Measurements from ENCODE around the gene RAB5IF.
"Not testable (repeated sequence)": the region's sequence is repeated elsewhere in the genome, so short reads cannot be mapped to it uniquely, and the experiment has no call there.

The RAB5IF gene

GRCh38 chr20:36605399-36606157, at the start of gene RAB5IF:
Gene RAB5IF, plus strand, starts transcription at chr20:36605779. Its CDS starts 173 bp downstream, at chr20:36605952.
- peak; percentile 99 for DNase-seq (ENCODE audit: low spot score)

DNA sequence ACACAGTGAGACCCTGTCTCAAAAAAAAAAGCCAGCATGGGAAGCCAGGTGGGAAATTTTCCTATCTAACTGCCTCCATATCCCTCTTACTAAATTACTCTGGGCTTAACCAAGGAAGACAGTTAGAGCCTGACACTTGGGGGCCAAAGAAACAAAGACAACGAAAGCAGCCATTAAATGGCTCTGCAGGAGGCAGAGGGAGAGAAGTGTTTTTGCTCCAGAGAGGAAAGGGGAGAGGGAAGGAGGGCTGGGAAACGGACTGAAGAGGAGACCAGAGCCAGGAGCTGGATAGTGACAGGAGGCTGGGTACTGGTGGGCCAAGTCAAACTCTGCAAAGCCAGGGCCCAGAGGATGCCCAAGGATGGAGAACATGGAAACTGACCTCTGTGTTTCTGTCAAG, 42.9 kb upstream of the RAB5IF start:
- no peak for DNase-seq (ENCODE audit: low spot score)

DNA sequence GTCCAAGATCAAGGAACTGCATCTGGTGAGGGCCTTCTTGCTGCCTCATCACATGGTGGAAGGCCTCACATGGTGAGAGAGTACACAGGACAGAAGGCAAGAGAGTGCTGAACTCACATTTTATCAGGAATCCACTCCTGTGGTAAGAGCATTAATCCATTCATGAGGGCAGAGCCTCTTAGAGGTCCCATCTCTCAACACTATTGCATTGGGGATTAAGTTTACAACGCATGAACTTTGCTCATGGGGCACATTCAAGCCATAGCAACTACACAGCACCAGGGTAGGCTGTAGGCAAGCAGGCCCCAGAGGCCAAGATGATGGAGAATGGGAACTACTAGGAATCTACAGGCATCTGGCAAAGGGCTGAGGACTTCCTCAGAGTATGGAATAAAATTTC, 42.2 kb upstream of the RAB5IF start:
- DNase-seq (ENCODE audit: low spot score): no peak

DNA sequence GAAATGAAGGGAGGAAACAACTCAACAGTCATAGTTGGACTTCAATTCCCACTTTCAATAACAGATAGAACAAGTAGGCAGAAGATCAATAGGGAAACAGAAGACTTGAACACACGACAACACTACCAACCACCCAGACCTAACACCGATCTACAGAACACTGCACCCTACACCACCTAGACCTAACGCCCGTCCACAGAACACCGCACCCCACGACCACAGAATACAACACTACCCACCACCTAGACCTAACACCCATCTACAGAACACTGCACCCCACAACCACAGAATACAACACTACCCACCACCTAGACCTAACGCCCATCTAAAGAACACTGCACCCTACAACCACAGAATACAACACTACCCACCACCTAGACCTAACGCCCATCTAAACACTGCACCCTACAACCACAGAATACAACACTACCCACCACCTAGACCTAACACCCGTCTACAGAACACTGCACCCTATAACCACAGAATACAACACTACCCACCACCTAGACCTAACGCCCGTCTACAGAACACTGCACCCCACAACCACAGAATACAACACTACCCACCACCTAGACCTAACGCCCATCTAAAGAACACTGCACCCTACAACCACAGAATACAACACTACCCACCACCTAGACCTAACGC, 41.4 kb upstream of the RAB5IF start:
- DNase-seq (ENCODE audit: low spot score): not testable (repeated sequence)

- DNase-seq (ENCODE audit: low spot score): not testable (repeated sequence)
Measured at GRCh38 chr20:36564726-36565121, 40.9 kb upstream of the RAB5IF start.

GRCh38 chr20:36565520-36565919, 40.1 kb upstream of the RAB5IF start:
- DNase-seq (ENCODE audit: low spot score): no peak

DNA sequence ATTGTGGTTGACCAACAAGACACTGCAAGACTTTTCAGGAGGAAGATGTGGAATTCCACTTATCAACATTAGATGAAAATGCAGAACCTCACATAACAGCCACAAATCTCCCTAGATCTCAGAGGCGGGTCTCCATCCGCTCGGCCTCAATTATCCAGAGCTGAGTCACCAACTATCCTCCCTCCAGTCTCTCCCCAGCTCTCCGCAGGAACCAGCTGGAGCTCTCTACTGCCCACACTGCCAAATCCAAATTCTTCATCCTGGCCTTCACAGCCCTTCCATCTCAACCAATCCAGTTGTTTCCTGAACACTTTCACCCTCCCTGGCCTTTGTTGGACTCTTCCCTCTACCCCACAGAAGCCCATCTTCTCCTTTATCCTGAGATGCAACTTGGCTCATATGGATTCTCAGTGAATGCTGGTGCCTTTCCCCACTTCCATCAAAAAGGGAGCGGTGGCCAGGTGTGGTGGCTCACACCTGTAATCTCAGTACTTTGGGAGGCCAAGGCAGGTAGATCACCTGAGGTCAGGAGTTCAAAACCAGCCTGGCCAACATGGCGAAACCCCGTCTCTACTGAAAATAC, 35.6 kb upstream of the RAB5IF start:
- no peak for DNase-seq (ENCODE audit: low spot score)

- no peak for DNase-seq (ENCODE audit: low spot score)
Measured at GRCh38 chr20:36571564-36572504, 33.7 kb upstream of the RAB5IF start.

- DNase-seq (ENCODE audit: low spot score): no peak
Measured at GRCh38 chr20:36572701-36573102, 32.9 kb upstream of the RAB5IF start.

DNA sequence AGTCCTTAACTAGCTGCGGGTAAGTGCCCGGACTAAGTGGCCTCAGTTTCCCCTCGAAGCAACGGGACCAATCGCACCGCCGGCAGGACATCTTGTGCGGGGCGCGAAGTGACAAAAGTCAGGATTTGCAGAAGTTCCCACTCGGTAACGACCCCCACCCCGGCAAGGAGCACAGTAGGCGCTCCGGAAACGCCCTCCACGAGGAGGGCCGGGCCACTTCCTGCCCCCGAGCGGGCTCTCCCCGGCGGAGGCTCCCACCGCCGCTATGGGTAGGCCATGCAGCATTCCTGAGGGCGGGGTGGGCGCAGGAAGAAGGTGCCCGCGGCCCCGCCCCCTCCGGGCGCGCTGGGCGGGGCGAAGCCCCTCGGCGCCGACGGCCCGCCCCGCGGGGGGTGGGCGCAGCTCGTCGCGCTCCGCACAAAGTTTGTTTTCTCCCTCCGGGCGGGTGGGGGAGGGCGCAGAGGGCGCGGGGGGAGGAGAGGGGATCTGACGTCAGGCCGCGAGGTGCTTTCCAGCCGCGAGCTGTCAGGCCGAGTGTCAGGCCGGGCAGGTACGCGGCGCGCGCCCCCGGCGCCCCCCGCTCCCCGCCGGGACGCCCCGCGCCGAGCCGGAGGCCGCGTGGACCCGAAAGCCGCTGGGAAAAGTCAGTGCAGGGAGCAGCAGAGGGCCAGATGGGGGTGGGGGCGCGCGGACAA, 32.3 kb upstream of the RAB5IF start, which contains the start of gene TGIF2:
Gene TGIF2, plus strand, starts transcription at position 495 of the 695 bp plus-strand sequence. CDS start 5,178 bp downstream, outside the sequence.
- DNase-seq (ENCODE audit: low spot score): no peak

DNA sequence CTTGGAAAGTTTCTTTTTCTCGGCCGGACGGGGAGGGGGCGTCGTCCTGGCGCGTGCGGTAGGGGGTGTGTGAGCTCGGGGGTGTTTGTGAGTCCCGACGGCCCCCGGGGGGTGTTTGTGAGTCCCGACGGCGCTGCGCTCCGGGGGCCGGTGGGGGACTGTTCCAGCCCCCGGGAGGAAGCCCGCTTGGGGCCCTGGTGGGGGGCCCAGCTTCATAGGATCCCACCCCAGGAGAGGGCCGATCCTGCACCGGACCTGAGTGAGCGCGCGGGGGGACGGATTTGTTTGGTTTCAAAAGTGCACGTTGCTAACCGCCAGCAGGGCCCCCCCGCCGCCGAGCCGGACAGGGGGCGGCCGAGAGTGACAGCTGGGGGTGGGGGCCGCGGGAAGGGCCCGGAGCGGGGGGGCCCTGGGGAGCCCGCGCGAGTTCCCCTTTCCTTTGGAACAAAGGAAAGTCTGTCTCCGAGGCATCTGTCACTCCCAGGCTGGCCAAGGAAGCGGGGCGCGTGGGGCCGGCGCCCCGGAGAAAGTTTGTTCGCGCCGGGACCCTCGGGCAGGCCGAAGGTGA, 31.7 kb upstream of the RAB5IF start:
- no peak for DNase-seq (ENCODE audit: low spot score)

DNA sequence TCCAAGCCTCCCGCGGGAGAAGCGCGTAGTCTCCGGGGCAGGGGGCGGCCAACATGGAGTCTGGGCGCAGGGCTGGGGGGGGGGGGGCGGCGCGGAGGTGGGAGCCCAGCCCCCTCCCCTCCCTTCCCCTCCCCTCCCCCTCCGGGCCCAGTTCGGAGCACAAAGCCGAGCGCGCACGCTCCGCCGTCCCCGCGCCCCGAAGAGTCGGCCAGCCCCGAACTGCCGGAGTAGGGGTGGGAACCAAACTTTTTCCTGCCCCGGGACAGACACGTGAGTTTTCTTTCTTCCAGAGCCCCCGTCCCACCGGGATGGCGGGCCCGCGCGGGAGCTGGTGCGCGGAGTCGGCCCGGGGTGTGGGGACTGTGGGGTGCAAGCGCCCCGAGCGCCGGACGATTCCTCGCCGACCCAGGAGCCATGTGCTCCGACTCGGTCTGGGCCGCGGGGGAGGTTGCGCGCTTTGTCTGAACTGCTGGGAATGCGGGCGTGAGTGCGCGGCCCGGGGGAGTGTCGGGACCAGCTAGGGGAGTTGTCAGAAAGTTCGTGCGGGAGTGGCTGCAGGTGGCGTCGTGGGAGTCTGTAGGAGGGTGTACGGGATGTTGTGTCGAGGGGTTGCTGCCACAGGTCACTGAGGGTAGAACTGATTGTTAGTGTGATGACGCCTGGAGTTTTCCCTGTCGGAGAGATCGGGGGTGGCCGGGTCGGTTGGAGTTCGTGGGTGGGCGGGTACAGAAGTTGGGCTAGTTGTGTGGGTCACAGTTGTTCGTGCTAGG, 31.0 kb upstream of the RAB5IF start:
- no peak for DNase-seq (ENCODE audit: low spot score)

- no peak for DNase-seq (ENCODE audit: low spot score)
Measured at GRCh38 chr20:36576081-36576445, 29.5 kb upstream of the RAB5IF start.

DNA sequence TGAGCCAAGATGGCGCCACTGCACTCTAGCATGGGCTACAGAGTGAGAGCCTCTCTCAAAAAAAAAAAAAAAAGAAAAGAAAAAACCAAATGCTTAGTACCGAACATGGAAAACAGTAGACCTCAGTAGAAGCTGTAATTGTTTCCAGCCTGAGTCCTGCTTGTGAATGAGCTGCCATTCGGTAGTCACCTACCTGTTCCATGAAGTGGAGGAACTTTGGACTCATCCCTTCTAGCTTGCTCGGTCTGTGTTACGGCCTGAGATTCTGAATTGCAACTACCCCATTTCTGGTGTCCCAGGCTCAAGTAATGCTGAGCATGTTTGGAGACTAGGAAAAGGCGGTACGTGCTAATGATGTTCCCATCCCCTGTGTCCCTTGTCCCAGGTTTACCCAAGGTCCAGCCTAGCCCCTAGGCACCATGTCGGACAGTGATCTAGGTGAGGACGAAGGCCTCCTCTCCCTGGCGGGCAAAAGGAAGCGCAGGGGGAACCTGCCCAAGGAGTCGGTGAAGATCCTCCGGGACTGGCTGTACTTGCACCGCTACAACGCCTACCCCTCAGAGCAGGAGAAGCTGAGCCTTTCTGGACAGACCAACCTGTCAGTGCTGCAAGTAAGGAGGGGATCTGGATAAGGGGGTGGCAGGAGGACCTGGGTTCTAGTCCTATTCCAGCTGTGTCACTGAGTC, 27.1 kb upstream of the RAB5IF start:
- no peak for DNase-seq (ENCODE audit: low spot score)

GRCh38 chr20:36579996-36580545, 25.5 kb upstream of the RAB5IF start:
- DNase-seq (ENCODE audit: low spot score): no peak

DNA sequence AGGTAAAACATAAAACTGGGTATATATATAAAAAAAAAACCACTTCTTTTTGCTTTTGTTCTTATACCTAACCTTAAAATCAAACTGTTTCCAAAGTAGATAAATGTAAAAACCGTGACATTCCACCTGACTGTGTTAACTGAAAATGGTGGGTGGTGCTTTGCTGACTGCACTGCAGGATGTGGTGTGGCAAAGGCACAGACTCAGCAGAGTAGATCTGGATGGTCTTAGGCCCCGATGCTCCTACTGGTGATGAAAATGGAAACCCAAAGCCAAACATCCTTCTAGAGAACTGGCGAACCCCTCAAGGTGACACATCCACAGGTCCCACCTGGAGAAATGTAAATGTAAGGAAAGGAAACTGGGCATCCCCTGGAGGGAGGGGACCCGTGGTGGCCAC, 23.3 kb upstream of the RAB5IF start:
- no peak for DNase-seq (ENCODE audit: low spot score)

GRCh38 chr20:36582821-36583220, 22.8 kb upstream of the RAB5IF start:
- no peak for DNase-seq (ENCODE audit: low spot score)

GRCh38 chr20:36584018-36584481, 21.5 kb upstream of the RAB5IF start:
- no peak for DNase-seq (ENCODE audit: low spot score)

- no peak for DNase-seq (ENCODE audit: low spot score)
Measured at GRCh38 chr20:36585410-36586125, 20.0 kb upstream of the RAB5IF start.

Data from hematopoietic multipotent progenitor cell treated with erythropoietin and hydrocortisone succinate and interleukin-3 and kit ligand, for 15 days (in vitro differentiated cells).